ENCODE data around the gene TMC6. TPM values are rescaled to one million over a fixed set of nuclear protein-coding genes. Genes with fewer than 3 reads are reported as not detected.

TMC6 gene
- total RNA-seq, 1 donor from 2014 or later: 2.0 TPM

DNA sequence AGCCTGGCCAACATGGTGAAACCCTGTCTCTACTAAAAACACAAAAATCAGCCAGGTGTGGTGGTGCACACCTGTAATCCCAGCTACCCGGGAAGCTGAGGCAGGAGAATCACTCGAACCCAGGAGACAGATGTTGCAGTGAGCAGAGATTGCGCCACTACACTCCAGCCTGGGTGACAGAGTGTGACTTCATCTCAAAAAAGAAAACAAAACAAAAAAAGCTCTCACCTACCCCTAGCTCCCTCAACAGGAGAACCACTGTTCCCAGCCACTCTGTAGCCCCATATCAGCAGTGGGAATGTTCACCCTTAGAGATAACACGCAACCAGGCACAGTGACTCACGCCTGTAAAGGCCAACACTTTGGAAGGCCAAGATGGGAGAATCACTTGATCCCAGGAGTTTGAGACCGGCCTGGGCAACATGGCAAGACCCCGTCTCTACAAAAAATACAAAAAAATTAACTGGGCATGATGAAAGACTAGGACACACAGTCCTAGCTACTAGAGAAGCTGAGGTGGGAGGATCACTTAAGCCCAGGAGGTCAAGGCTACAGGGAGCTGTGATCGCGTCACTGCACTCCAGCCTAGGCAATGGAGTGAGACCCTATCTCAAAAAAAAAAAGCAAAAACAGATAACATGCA, 7.4 kb upstream of the TMC6 start:
- no peak for FAIRE-seq
- DNase-seq (ENCODE audit: low spot score in 2 of 2): no peak

DNA sequence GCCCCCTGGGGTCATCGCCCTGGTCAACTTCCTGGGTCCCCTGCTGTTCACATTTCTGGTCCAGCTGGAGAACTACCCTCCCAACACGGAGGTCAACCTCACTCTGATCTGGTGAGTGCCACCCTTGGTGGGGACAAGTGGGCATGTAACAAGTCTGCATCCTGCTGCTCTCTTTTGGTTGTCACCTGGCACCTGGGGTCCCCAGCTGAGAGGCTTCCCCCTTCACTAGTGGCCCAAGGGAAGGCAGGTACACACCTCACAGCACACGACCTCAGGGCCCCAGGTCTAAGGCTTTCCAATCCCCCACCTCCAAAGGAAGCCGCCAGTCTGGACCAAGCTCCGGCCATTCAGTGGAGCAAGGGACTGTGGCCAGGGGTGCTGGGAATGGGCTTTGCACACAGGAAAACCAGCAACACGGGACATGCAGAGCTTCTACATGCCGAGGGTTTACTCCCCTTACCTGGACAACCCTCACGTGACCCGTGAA, 6.4 kb upstream of the TMC6 start:
- no peak for FAIRE-seq

DNA sequence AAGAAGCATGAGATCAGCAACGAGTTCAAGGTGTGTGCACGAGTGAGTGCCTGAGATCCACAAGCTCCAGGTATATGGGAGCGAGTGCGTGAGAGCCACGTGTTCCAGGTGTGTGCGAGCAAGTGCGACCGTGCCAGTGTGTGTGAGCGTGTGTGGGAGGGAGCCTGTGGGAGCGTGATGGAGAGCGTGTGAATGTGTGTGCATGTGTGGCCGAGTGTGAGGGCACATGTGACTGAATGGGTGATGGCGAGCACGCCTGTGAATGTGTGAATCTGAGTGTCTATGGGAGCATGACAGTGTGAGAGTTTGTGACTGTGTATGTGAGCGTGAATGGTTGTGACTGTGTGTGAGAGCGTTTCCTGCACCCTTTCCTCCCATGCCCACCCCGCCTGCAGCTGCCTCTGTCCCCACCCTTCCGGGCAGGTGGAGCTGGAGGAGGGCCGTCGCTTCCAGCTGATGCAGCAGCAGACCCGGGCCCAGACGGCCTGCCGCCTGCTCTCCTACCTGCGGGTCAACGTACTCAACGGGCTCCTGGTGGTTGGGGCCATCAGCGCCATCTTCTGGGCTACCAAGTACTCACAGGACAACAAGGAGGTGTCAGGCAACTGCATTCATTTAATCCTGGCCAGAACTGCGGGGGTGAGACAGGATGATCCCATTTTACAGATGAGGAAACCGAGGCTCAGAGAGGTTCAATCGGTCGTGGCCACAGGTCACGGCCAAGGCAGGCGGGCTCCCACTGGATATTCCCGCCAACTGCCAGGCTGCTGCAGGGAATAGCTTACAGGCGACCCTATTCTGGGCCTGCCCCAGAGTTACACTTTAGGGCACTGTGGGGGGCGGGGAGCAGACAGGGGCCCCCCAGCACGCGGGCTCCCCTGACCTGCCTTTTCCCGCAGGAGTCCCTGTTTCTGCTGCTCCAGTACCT, 5.7 kb upstream of the TMC6 start:
- DNase-seq (ENCODE audit: low spot score in 2 of 2): no peak

More for the DNA sequence above, 6.4 kb upstream of the TMC6 start:
- DNase-seq (ENCODE audit: low spot score in 2 of 2): no peak

DNA sequence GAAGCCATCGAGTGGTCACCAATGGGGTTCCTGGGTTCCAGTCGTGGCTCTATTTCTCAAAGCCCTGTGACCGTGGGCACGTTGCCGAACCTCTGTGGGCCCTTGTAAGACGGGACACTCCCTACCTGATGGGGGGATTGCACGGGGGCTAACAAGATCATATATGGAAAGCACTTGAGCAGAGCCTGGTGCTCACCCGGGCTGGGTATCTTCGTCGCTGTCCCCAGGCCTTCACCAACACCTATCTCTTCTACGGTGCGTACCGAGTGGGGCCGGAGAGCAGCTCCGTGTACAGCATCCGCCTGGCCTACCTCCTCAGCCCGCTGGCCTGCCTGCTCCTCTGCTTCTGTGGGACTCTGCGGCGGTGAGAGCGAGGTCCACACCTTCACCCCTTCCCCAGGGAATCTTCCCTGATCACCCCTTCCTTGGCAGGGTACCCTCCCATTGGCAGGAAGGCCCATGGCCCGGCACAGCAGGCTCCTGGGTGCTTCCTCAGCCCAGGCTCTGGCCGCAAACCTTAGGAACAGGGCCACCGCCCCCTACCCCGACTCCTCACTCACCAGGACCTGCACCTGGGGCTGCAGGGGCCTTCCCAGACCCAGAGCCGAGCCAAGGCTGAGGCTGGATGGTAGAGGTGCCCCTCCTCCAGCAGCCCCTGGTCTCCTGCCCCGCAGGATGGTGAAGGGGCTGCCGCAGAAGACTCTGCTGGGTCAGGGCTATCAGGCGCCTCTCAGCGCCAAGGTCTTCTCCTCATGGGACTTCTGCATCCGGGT, 4.8 kb upstream of the TMC6 start:
- FAIRE-seq: no peak
- no peak for DNase-seq (ENCODE audit: low spot score in 2 of 2)

More for the DNA sequence above, 5.7 kb upstream of the TMC6 start:
- no peak for FAIRE-seq

DNA sequence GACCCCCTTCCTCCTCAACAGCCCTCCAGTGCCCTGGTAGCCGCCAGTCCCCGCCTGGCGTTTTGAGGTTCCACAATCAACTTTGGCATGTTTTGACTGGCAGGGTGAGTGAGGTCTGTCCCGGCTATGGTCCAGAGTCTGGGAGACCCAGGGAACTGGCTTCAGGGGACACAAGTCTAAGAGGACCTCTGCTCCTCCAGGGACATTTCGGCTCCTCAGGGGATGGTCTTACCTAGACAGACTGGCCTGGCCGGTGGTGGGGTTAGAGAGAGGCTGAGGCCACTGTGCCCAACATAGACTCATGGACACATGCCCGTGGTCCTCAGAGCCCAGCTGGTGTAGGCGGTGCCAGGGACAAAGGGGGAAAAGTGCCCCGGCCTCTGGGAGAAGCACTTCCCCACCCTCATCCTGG, 4.2 kb upstream of the TMC6 start:
- FAIRE-seq: no peak
- no peak for DNase-seq (ENCODE audit: low spot score in 2 of 2)

DNA sequence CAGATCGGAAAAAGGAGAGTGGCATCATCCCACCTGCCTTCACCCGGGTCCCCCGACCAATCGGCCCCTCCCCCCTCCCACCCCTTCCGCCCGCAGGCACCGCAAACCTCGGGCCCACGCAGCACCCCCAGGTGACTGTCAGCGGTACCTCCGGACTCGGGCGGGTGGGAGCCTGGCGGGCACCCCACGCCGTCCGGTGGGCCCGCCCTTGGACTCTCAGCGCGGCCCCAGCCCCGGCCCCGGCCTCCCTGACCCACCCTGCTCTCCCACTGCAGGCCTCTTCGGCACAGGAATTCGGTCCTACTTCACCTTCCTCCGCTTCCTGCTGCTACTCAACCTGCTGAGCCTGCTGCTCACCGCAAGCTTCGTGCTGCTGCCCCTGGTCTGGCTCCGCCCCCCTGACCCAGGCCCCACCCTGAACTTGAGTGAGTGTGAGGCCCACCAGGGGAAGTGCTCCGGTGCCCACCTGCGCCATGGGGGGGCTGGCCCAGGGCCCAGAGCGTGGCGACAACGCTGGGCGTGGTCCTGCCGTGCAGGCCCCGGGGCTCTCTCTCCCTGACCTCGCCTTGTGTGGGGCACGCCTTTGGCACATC, 3.6 kb upstream of the TMC6 start:
- FAIRE-seq: no peak

DNA sequence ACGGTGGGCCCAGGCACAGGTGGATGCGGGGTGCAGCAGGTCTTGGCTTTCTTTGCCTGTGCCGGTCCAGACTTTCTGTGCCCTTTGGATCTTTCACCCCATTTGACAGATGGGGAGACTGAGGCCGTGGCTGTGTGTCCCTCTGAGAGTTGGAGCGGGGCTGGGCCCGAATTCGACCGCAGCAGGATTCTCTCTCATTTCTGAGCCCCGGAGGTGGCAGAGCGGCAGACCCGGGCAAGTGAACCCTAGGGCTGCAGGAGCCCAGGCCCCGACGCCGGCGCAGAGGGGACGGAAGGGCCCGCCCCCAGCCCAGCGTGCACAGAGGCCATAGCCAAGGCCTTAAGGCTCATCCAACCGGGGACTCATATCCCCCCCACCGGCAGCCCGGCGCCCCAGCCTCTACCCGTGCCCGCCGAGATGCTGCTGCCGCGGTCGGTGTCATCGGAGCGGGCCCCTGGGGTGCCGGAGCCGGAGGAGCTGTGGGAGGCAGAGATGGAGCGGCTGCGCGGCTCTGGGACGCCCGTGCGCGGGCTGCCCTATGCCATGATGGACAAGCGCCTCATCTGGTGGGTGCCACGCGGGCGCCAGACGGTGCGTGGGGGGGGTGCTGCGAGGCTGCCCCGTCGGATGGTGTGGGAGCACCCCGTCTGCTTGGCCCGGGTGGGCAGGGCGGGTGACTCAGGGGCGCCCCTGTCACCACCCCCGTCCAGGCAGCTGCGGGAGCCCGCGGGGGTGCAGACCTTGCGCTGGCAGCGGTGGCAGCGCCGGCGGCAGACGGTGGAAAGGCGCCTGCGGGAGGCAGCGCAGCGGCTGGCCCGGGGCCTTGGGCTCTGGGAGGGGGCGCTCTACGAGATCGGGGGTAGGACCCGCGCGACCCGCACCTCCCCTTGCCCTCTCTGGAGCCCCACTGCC, 2.9 kb upstream of the TMC6 start:
- no peak for FAIRE-seq
- DNase-seq (ENCODE audit: low spot score in 2 of 2): peak in 1 of 2 donors; percentile 74

More for the DNA sequence above, 3.6 kb upstream of the TMC6 start:
- DNase-seq (ENCODE audit: low spot score in 2 of 2): peak in 1 of 2 donors; percentile 22

DNA sequence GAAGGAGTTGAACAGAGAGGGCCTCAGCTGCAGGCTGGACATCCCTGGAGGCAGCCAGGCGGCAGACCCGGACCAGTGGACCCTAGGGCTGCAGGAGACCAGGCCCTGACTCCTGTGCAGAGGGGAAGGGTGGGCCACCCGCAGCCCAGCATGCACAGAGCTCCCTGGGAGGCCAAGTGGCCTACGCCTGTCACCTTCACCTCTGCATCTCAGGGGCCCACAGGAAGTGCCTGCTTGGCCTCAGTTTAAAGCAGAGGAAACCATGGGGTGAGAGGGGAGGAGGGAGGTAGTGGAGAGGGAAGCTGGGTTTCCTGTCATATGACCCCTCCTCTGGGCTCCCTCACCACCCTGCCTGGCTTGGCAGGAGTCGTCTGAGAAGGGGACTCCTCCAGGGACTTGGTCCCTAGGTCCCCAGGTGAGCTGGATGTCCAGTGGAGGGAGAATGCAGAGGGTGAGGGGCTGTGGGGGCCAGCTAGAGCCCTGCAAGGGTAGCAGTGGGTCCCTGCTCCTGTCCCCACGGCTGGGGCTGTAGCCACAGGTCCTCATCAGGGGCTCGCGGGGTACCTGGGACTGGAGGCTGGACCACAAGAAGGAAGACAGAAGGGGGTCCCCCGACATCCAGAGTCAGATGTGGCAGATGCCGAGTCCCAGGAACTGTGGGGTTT, 2.0 kb upstream of the TMC6 start, which contains the start of gene TMC8:
Gene TMC8 (plus strand): TSS at position 335 of the 665 bp plus-strand sequence. CDS start 818 bp downstream, outside the sequence.
- FAIRE-seq (no peak), DNase-seq (ENCODE audit: low spot score in 2 of 2) (no peak)

DNA sequence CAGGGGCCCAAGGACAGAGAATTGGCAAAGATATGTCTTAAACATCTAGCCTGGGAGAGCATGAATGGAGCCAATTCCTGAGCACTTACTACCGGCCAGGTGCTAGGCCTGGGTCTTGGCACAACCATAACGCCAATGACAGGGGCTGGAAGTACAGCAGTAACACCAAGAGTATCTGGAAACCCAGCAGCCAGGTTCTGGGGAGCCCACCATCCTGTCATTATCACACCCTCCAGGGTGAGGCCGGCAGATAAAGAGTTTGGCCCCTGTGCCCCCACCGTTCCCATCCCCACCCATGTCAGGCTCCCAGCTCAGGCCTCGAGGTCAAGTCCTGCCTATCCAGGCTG, 1.5 kb upstream of the TMC6 start:
- no peak for FAIRE-seq

DNA sequence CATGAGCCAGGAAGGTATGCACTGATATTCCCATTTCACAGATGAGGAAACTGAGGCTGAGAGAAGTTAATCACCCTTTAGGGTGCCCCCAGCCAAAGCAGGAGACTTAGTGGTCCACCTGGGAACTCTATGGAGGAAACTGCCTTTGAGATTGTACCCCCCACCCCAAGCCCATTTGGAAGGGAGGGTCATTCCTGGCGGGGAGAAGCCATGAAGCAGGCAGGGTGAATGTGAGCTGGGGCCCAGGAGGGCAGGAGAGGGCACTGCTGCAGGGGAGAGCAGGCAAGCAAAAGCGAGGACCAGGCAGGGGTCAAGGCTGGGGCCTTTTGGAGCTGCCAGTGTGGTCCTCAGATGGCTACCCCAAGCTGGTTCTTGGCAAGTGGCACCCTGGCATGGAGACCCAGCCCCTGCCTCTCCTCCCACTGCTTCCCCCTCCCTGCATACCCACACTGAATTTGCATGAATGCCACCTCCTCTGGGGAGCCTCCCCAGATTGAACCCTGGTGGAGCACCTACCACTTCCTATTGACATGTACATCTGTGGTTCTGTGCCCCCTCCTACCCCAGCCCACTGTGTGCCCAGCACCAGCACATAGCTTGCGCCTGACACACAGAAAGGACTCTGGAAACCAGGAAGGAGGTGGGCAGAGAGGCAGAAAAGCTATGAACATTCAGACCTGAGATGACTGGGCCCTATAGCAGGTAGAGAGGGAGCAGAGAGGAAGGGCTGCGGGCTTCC, 965 bp upstream of the TMC6 start:
- FAIRE-seq (no peak), DNase-seq (ENCODE audit: low spot score in 2 of 2) (no peak)

More for the DNA sequence above, 1.5 kb upstream of the TMC6 start:
- DNase-seq (ENCODE audit: low spot score in 2 of 2): no peak

DNA sequence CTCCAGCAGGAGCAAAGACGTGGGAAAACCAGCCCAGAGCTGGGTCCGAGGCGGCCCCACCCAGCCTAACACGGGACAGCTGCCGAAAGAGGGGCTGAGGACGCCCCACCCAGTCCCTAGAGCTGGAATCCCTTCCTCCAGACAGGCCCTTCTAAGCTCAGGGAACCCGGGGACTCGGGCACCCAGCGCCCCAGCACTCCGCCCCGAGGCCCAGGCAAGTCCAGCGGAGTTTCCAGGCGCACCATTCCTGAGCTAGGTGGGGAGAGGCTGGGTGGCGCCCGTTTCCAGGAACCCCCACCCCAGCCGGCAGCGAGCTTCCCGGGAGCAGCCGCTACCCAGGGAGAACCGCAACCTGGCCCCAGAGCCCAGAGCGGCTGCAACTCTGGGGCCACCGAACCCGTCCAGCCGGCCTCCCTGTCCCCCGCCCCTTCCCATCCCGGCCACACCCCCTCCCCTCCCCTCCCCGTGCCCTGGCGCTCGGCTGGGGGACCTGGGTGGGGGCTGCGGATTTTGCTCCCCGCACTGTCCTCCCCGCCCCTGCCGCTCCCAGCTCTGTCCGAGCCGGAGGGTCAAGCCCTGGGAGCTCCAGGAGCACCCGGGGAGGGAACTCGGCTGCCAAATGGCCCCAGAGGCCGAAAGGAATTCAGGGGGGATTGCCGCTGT, 536 bp downstream of the TMC6 start:
- DNase-seq (ENCODE audit: low spot score in 2 of 2) (peak; percentile 63 to 81), FAIRE-seq (no peak)

DNA sequence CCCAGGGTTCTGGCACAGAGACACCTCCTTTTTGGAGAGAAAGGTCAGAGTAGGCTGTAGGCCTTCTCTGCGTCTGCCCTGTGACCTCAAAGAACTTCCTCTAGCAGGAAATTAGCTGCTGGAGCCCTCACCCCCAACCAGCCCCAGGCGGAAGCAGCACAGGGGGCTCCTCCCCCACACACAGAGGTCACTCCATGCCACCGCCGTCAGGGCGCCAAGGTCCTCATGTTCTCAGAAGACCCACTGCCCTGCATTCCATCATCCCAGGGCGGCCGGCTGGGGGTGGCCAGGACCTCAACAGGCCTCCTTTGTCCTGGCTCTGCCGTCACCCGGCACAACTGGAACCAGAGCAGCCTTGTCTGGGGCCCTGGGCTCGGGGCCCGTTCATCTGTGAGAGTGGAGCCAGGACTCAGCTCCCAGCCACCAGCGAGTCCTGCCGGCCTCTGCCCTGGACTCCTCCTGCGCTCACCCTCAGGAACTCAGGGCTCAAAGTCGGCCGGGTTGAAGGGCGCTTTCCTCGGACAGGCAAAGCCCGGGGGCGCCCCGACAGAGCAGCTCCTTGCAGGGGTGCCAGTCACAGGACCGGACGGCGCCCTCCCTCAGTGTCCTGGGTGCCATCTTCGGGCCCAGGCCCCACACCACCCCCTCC, 1.2 kb downstream of the TMC6 start:
- DNase-seq (ENCODE audit: low spot score in 2 of 2): peak; percentile 82 to 87

DNA sequence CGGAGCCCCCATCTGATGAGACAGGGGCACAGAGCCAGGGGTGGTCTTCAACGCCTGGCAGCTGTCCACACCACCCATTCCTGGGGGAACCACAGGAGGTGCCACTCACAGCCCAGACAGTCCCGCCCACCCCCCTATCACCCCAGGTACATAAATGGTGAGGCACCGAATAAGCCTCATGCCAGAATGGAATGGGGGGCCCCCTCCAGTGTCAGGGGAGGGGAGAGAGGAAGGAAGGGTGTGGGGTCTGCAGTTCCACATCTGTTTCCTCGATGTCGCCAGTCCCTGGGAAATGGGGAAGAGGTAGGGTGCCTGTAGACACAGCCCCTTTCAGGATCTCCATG, 1.7 kb downstream of the TMC6 start:
- no peak for FAIRE-seq

More for the DNA sequence above, 1.2 kb downstream of the TMC6 start:
- no peak for FAIRE-seq

DNA sequence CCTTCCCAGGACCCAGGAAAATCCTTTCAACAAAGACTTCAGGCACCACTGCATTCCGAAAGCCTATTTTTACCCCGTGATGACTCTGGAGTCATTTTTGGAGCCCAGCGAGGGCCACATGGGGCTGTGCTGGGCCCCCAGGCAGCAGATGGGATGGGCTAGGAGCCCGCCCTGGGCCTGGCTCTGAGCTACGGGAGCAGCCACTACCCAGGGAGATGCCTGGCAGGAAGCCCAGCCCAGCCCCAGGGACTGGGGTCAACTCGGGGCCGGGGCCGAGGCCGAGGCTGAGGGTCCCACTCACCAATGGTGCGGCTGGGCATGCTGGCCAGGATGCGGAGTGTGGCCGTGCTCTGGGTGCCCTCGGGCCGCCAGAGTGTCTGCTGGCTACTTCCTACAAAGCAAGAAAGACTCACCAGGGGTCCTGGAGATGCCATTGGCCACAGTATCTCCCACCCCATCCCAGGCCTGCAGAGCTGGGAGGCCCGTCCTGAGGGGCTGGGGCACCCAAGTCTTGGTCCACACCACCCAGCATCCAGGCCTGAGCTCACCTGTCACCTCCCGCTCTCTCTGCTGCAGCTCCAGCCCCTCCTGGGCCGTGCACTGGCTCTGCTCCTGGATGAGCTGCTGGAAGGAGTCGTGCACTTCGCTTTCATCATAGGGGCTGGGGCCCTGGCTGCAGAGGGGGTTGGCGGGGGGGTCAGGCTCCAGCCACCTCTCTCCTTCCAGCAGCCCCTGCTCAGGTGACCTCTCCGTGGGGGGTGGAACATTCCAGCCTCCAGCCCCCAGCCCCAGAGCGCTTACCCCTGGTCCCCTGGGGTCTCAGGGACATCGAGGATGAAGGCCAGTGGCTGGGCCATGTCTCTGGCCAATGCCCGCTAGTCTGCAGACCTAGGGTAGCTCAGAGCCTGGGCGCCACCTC, 2.3 kb downstream of the TMC6 start:
- FAIRE-seq: no peak
- no peak for DNase-seq (ENCODE audit: low spot score in 2 of 2)

More for the DNA sequence above, 1.7 kb downstream of the TMC6 start:
- DNase-seq (ENCODE audit: low spot score in 2 of 2): no peak

DNA sequence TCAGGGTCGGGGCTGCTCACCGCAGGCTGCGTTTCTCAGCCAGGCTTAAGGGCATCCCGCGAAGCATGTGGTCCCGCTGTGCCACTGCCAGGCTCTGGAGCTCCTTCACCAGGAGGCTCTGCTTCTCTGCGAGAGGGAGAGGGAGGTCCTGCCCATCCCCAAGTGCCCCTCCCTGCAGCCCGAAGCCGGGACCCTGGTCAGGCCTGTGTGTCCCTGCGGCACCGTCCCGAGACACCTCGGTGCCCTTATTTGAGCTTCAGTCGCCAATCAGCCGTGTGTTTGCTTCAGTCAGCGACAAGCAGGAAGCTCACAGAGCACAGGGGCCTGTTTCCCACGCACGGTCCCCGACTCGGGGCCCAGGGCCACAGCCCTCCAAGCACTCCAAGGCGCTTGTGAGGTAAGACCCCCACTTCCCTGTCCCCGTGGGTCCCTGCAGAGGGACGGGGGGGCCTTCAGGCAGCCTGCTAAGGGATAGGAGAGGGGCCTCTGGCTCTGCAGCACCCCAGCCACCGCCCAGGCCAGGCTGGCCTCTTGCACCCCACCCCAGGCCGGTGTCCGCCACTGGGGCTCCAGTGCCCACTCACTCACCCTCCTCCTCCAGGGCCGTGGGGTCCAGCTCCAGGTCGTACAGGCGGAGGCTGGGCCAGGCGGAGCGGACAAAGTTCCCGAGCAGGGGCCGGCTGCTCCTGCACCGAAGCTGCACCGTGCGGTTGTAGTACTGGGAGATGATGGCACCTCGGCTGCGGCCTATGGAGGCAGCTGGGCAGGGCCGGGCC, 3.2 kb downstream of the TMC6 start:
- DNase-seq (ENCODE audit: low spot score in 2 of 2): no peak

More for the DNA sequence above, 3.2 kb downstream of the TMC6 start:
- no peak for FAIRE-seq
